ENCODE results near the gene SLC39A8. TPM values are rescaled to one million over a fixed set of nuclear protein-coding genes. Genes with fewer than 3 reads are reported as not detected.

Gene SLC39A8
- polyA plus RNA-seq, 2 of the 4 experiments (the other 2 are of a cell fraction) = 14.1 to 20.4 TPM

GRCh38 chr4:102344954-102345794 is at the start of gene SLC39A8 (continued):
- TF ChIP-seq NPAS2 (CRISPR knock-in tag; IDR thresholded peaks at IDR 0.05; ENCODE audit: borderline replicate concordance) (no peak), KDM5A (IDR thresholded peaks at IDR 0.05) (no peak), RFX5 (IDR thresholded peaks at IDR 0.05) (no peak), BCL3 (IDR thresholded peaks at IDR 0.05) (0 out of 3 replicates have a peak, but pooled peaks have one; percentile 41), HOXB13 (CRISPR knock-in tag; IDR thresholded peaks at IDR 0.05; ENCODE audit: low read depth) (no peak), CEBPB (IDR thresholded peaks at IDR 0.05) (no peak), CTCF (IDR thresholded peaks at IDR 0.05) (peak; percentile 44), NFE2L2 (conservative IDR thresholded peaks at IDR 0.05; ENCODE audit: low read length) (no peak), POLR2A (IDR thresholded peaks at IDR 0.05; ENCODE audit: low read length) (no peak), RAD21 (conservative IDR thresholded peaks at IDR 0.05 in 1 of 2, IDR thresholded peaks at IDR 0.05 in 1 of 2) (peak; percentile 50 to 64; a peak in 4 of 5 replicates), ZNF302 (CRISPR knock-in tag; IDR thresholded peaks at IDR 0.05) (no peak), EP300 (IDR thresholded peaks at IDR 0.05) (no peak)
- TF ChIP-seq, protein P1, sequence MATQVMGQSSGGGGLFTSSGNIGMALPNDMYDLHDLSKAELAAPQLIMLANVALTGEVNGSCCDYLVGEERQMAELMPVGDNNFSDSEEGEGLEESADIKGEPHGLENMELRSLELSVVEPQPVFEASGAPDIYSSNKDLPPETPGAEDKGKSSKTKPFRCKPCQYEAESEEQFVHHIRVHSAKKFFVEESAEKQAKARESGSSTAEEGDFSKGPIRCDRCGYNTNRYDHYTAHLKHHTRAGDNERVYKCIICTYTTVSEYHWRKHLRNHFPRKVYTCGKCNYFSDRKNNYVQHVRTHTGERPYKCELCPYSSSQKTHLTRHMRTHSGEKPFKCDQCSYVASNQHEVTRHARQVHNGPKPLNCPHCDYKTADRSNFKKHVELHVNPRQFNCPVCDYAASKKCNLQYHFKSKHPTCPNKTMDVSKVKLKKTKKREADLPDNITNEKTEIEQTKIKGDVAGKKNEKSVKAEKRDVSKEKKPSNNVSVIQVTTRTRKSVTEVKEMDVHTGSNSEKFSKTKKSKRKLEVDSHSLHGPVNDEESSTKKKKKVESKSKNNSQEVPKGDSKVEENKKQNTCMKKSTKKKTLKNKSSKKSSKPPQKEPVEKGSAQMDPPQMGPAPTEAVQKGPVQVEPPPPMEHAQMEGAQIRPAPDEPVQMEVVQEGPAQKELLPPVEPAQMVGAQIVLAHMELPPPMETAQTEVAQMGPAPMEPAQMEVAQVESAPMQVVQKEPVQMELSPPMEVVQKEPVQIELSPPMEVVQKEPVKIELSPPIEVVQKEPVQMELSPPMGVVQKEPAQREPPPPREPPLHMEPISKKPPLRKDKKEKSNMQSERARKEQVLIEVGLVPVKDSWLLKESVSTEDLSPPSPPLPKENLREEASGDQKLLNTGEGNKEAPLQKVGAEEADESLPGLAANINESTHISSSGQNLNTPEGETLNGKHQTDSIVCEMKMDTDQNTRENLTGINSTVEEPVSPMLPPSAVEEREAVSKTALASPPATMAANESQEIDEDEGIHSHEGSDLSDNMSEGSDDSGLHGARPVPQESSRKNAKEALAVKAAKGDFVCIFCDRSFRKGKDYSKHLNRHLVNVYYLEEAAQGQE (IDR thresholded peaks at IDR 0.05) = no peak
- TF ChIP-seq, protein P2, sequence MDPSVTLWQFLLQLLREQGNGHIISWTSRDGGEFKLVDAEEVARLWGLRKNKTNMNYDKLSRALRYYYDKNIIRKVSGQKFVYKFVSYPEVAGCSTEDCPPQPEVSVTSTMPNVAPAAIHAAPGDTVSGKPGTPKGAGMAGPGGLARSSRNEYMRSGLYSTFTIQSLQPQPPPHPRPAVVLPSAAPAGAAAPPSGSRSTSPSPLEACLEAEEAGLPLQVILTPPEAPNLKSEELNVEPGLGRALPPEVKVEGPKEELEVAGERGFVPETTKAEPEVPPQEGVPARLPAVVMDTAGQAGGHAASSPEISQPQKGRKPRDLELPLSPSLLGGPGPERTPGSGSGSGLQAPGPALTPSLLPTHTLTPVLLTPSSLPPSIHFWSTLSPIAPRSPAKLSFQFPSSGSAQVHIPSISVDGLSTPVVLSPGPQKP (IDR thresholded peaks at IDR 0.05; ENCODE audit: low read depth, low read length) = no peak
- TF ChIP-seq, protein P3, sequence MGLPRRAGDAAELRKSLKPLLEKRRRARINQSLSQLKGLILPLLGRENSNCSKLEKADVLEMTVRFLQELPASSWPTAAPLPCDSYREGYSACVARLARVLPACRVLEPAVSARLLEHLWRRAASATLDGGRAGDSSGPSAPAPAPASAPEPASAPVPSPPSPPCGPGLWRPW (IDR thresholded peaks at IDR 0.05) = no peak

DNA sequence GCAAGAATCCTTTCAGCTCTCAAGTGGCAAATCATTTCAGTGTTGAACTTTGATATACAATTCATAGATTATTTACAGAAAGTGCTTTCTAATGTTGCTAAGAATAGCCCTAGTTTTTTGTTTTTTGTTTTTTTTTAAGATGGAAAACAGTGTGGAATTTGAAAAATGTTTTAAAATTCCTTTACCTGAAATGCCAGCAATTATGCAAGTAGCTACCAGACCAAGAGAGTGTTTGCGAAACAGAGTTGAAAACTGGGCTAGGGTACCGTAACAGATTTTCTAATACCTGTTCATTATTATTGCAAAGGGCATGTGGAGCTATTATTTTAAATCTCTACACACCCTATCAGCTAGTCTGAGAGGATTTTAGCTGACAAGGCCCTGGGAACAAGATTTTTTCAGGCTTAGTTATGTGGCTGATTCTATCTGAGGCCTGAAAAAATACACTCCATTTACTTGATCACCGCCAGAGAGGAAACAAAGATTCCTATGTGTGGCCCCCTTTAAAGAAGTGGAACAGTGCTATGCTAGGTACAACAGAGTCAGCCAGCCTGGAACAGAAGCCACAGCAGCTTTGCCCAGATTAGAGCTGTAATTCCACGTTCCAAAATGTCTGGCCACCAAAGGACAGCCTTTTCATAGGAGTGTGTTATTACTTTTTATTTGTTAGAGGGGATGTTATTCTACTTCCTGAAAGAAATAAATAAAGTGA is 46.9 kb upstream of the SLC39A8 start:
- ChIA-PET CTCF (interaction anchor here (0.7 kb wide), 1 partner anchor 699 kb away, joined by 3 read pairs; no protein-coding TSS in a partner anchor), POLR2A (no interaction called here)
- no peak overlapping the region for H3K27ac ChIP-seq
- WGBS (ENCODE audit: missing lambda C conversion rate) = 79% methylated on average over 4 of the region's 4 CpGs
- H3K4me3 ChIP-seq = no peak overlapping the region
- ATAC-seq = no peak
- no peak for FAIRE-seq
- H3K4me2 ChIP-seq = no peak overlapping the region
- no peak for DNase-seq (ENCODE audit: low read depth in 1 of 2, low spot score in 1 of 2)
- no peaks in the 10 kb centered on the region for H3K9me3 ChIP-seq
- no peaks in the 10 kb centered on the region for H3K4me1 ChIP-seq
- TF ChIP-seq ZNF302 (CRISPR knock-in tag; IDR thresholded peaks at IDR 0.05) (no peak), ZFP36 (IDR thresholded peaks at IDR 0.05; ENCODE audit: borderline replicate concordance, partially characterized antibody) (no peak), BCL3 (IDR thresholded peaks at IDR 0.05) (no peak), HOXB5 (CRISPR knock-in tag; IDR thresholded peaks at IDR 0.05) (no peak), HOXA7 (CRISPR knock-in tag; IDR thresholded peaks at IDR 0.05) (no peak), FOSB (CRISPR knock-in tag; IDR thresholded peaks at IDR 0.05) (no peak), RFX5 (IDR thresholded peaks at IDR 0.05) (no peak), TP53 (CRISPR knock-in tag; IDR thresholded peaks at IDR 0.05) (no peak), MAZ (IDR thresholded peaks at IDR 0.05; ENCODE audit: borderline replicate concordance, low read depth, low read length) (no peak), HMGXB4 (CRISPR knock-in tag; IDR thresholded peaks at IDR 0.05; ENCODE audit: borderline replicate concordance) (no peak), JUN (IDR thresholded peaks at IDR 0.05) (no peak)
- TF ChIP-seq, protein P4, sequence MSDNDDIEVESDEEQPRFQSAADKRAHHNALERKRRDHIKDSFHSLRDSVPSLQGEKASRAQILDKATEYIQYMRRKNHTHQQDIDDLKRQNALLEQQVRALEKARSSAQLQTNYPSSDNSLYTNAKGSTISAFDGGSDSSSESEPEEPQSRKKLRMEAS (IDR thresholded peaks at IDR 0.05) = no peak
